Stimulated activated naive CD8-positive, alpha-beta T cell treated with anti-CD3 and anti-CD28 coated beads, Interleukin-15, amount 100 ng/mL, for 72 hours (primary cell): ENCODE measurements around the gene HTATSF1.

Source experiments
- ATAC-seq: fragments of 150-1000 bp; cut with Tn5 transposase; 2 replicates; pipeline ENCODE4 v1.10.0; 2021; ENCODE audit warnings: mild to moderate bottlenecking, moderate library complexity
- DNase-seq, 2 donors: peaks; one replicate each; pipeline ENCODE4 v3.0.0; 2021 to 2022
- H3K27ac Mint-ChIP-seq, 2 donors: one replicate each; pipeline ENCODE4 v1.8.0; 2022; ENCODE audit warnings: mild to moderate bottlenecking in 2 of 2, mixed read lengths in 2 of 2, moderate library complexity in 2 of 2
- H3K27me3 Mint-ChIP-seq: one replicate; pipeline ENCODE4 v1.8.0; 2022; ENCODE audit warnings: mixed read lengths
- H3K4me1 Mint-ChIP-seq: one replicate; pipeline ENCODE4 v1.8.0; 2022; ENCODE audit warnings: mild to moderate bottlenecking, mixed read lengths
- H3K4me3 Mint-ChIP-seq, 2 donors: one replicate each; pipeline ENCODE4 v1.8.0; 2022; ENCODE audit warnings: mild to moderate bottlenecking in 2 of 2, mixed read lengths in 2 of 2, moderate library complexity in 1 of 2
- H3K9me3 Mint-ChIP-seq, 2 donors: one replicate each; pipeline ENCODE4 v1.8.0; 2022; ENCODE audit warnings: mixed read lengths in 2 of 2

HTATSF1 gene

GRCh38 chrX:136538811-136539210, 41.4 kb downstream of the HTATSF1 start:
- Mint-ChIP-seq H3K27ac (no peak overlapping the region), H3K4me1 (peaks cover 12% of the 10 kb centered on the region), H3K27me3 (no peaks in the 10 kb centered on the region), H3K4me3 (no peak overlapping the region), H3K9me3 (no peaks in the 10 kb centered on the region)
- no peak for DNase-seq
- no peak for ATAC-seq

GRCh38 chrX:136540226-136540625, 42.8 kb downstream of the HTATSF1 start:
- ATAC-seq (no peak), DNase-seq (no peak)
- H3K9me3 Mint-ChIP-seq: no peaks in the 10 kb centered on the region
- no peaks in the 10 kb centered on the region for H3K27me3 Mint-ChIP-seq
- no peak overlapping the region for H3K27ac Mint-ChIP-seq
- H3K4me1 Mint-ChIP-seq: peaks cover 21% of the 10 kb centered on the region
- H3K4me3 Mint-ChIP-seq: no peak overlapping the region

GRCh38 chrX:136541294-136541693, 43.9 kb downstream of the HTATSF1 start:
- no peak overlapping the region for H3K27ac Mint-ChIP-seq
- no peaks in the 10 kb centered on the region for H3K9me3 Mint-ChIP-seq
- peaks cover 32% of the 10 kb centered on the region for H3K4me1 Mint-ChIP-seq

GRCh38 chrX:136542281-136542680, 44.9 kb downstream of the HTATSF1 start:
- H3K27ac Mint-ChIP-seq: no peak overlapping the region
- H3K4me3 Mint-ChIP-seq: no peak overlapping the region
- DNase-seq (no peak), ATAC-seq (no peak)
- H3K27me3 Mint-ChIP-seq: no peaks in the 10 kb centered on the region
- H3K9me3 Mint-ChIP-seq: no peaks in the 10 kb centered on the region
- peaks cover 41% of the 10 kb centered on the region for H3K4me1 Mint-ChIP-seq

More at GRCh38 chrX:136541294-136541693, 43.9 kb downstream of the HTATSF1 start:
- ATAC-seq (no peak), DNase-seq (no peak)
- Mint-ChIP-seq H3K27me3 (no peaks in the 10 kb centered on the region), H3K4me3 (no peak overlapping the region)

GRCh38 chrX:136546371-136546781, 49.0 kb downstream of the HTATSF1 start:
- H3K9me3 Mint-ChIP-seq: no peaks in the 10 kb centered on the region
- DNase-seq (peak; percentile 1 to 25), ATAC-seq (peak; percentile 95)
- no peak overlapping the region for H3K4me3 Mint-ChIP-seq
- H3K27me3 Mint-ChIP-seq: no peaks in the 10 kb centered on the region
- H3K27ac Mint-ChIP-seq: peak overlapping the region; percentile 78 to 91
- H3K4me1 Mint-ChIP-seq: peaks cover 46% of the 10 kb centered on the region

- H3K4me1 Mint-ChIP-seq: peaks cover 33% of the 10 kb centered on the region
Measured at GRCh38 chrX:136549226-136549625, 51.8 kb downstream of the HTATSF1 start.

GRCh38 chrX:136551410-136551809, 54.0 kb downstream of the HTATSF1 start:
- Mint-ChIP-seq H3K4me3 (no peak overlapping the region), H3K4me1 (peaks cover 13% of the 10 kb centered on the region), H3K9me3 (no peaks in the 10 kb centered on the region)

More at GRCh38 chrX:136549226-136549625, 51.8 kb downstream of the HTATSF1 start:
- Mint-ChIP-seq H3K27me3 (no peaks in the 10 kb centered on the region), H3K27ac (peak overlapping the region in 1 of 2 donors; percentile 12), H3K9me3 (no peaks in the 10 kb centered on the region), H3K4me3 (no peak overlapping the region)
- DNase-seq (no peak), ATAC-seq (no peak)

GRCh38 chrX:136555694-136556093, 58.3 kb downstream of the HTATSF1 start:
- Mint-ChIP-seq H3K4me1 (no peaks in the 10 kb centered on the region), H3K9me3 (no peaks in the 10 kb centered on the region), H3K27me3 (no peaks in the 10 kb centered on the region), H3K27ac (no peak overlapping the region), H3K4me3 (no peak overlapping the region)
- ATAC-seq (no peak), DNase-seq (no peak)

More at GRCh38 chrX:136551410-136551809, 54.0 kb downstream of the HTATSF1 start:
- H3K27ac Mint-ChIP-seq: peak overlapping the region in 1 of 2 donors; percentile 70
- DNase-seq: no peak
- no peak for ATAC-seq
- no peaks in the 10 kb centered on the region for H3K27me3 Mint-ChIP-seq
